ENCODE measurements around the gene SSH3. TPM values are rescaled to one million over a fixed set of nuclear protein-coding genes. Genes with fewer than 3 reads are reported as not detected.

Gene SSH3
- polyA plus RNA-seq, 1 of the 3 experiments (the other 2 are of a cell fraction) = 13.5 TPM

GRCh38 chr11:67320011-67320410 is 16.7 kb downstream of the SSH3 start:
- H3K4me2 ChIP-seq = no peak overlapping the region
- H3K9ac ChIP-seq = no peak overlapping the region
- no peaks in the 10 kb centered on the region for H4K20me1 ChIP-seq (ENCODE audit: insufficient read depth)
- no peaks in the 10 kb centered on the region for H3K27me3 ChIP-seq (ENCODE audit: insufficient read depth)
- ChIA-PET CTCF (interaction anchor here (1.6 to 12.0 kb wide), 5 partner anchors 17 to 62 kb away, joined by 4 to 274 read pairs (median 31); partner anchors contain the start of genes ANKRD13D, GRK2 and SSH3), POLR2A (interaction anchor here (1.9 to 4.3 kb wide), 2 partner anchors 33 to 58 kb away, joined by 6 to 19 read pairs; partner anchors contain the start of gene POLD4)
- H3F3A ChIP-seq (replicated peaks; ENCODE audit: insufficient read depth) = peaks cover 17% of the 10 kb centered on the region
- DNase-seq = no peak
- no peaks in the 10 kb centered on the region for H3K9me2 ChIP-seq
- peaks cover 4 to 8% of the 10 kb centered on the region in 2 experiments; a peak in 1 of 4 replicates for H3K4me1 ChIP-seq (ENCODE audit: control insufficient read depth in 1 of 2, insufficient read depth in 2 of 2, low read depth in 1 of 2, low read length in 1 of 2)
- no peaks in the 10 kb centered on the region for H3K36me3 ChIP-seq (replicated peaks in 1 of 2; ENCODE audit: control insufficient read depth in 1 of 2, insufficient read depth in 2 of 2, low read length in 1 of 2)
- no peaks in the 10 kb centered on the region for H3K9me3 ChIP-seq
- WGBS (ENCODE audit: low lambda C conversion rate) = 86% methylated on average over 3 of the region's 3 CpGs
- no peak overlapping the region for H2AFZ ChIP-seq (ENCODE audit: low read depth)
- no peak for TF ChIP-seq TEAD4 (IDR thresholded peaks at IDR 0.05; ENCODE audit: borderline replicate concordance, insufficient read depth)
- TF ChIP-seq TAF1 (IDR thresholded peaks at IDR 0.05; ENCODE audit: borderline replicate concordance, low read depth, low read length) = no peak
- TF ChIP-seq FOSL2 (IDR thresholded peaks at IDR 0.05; ENCODE audit: borderline replicate concordance, low read depth) = no peak
- no peak for TF ChIP-seq USF1 (IDR thresholded peaks at IDR 0.05; ENCODE audit: borderline replicate concordance, low read depth)
- no peak for TF ChIP-seq FOXM1 (IDR thresholded peaks at IDR 0.05; ENCODE audit: low read depth)
- no peak for TF ChIP-seq JUND (IDR thresholded peaks at IDR 0.05)
- TF ChIP-seq ZBTB33 (IDR thresholded peaks at IDR 0.05; ENCODE audit: borderline replicate concordance, low read depth) = no peak
- no peak for TF ChIP-seq FOXJ3 (CRISPR knock-in tag; IDR thresholded peaks at IDR 0.05)
- TF ChIP-seq MAX (IDR thresholded peaks at IDR 0.05; ENCODE audit: low read depth) = no peak
- no peak for TF ChIP-seq RXRA (IDR thresholded peaks at IDR 0.05; ENCODE audit: borderline replicate concordance, low read depth)
- TF ChIP-seq SIN3A (IDR thresholded peaks at IDR 0.05; ENCODE audit: borderline replicate concordance, low read depth, low read length) = no peak
- TF ChIP-seq RCOR1 (IDR thresholded peaks at IDR 0.05; ENCODE audit: low read length) = no peak
- TF ChIP-seq CTCF (IDR thresholded peaks at IDR 0.05) = no peak
- no peak for TF ChIP-seq GATA2 (CRISPR knock-in tag; IDR thresholded peaks at IDR 0.05)
- TF ChIP-seq POLR2AphosphoS5 (IDR thresholded peaks at IDR 0.05; ENCODE audit: low read depth, low read length) = no peak
- TF ChIP-seq MXI1 (IDR thresholded peaks at IDR 0.05; ENCODE audit: low read depth, low read length) = no peak
- H3K4me3 ChIP-seq (ENCODE audit: low read depth in 2 of 2, low read length in 1 of 2) = no peak overlapping the region
- no peak overlapping the region for H3K27ac ChIP-seq (ENCODE audit: low read depth in 2 of 2, low read length in 1 of 2)
- H3K79me2 ChIP-seq (ENCODE audit: insufficient read depth) = 0 out of 2 replicates have a peak, but pooled peaks cover 4% of the 10 kb centered on the region
